IMR-90 (cell line): ENCODE data around the gene BCAS1.

Experiments used
- BHLHE40 ChIP-seq: fragments of 150-350 bp; IDR thresholded peaks from 2 replicates; pipeline ENCODE4 v1.6.1; 2016; ENCODE audit warnings: mild to moderate bottlenecking, low read depth, low read length
- CEBPB ChIP-seq: IDR thresholded peaks from 2 replicates; pipeline ENCODE4 v1.6.1; 2012; ENCODE audit warnings: low read depth, low read length, improper control_type of control experiment
- MAFK ChIP-seq: IDR thresholded peaks from 2 replicates; pipeline ENCODE4 v1.6.1; 2012; ENCODE audit warnings: low read depth, low read length, improper control_type of control experiment
- MAZ ChIP-seq: IDR thresholded peaks from 2 replicates; pipeline ENCODE4 v1.6.1; 2012; ENCODE audit warnings: low read depth, mild to moderate bottlenecking, low read length, improper control_type of control experiment, moderate library complexity, borderline replicate concordance
- NFE2L2 ChIP-seq: fragments of 150-350 bp; IDR thresholded peaks from 2 replicates; pipeline ENCODE4 v1.6.1; 2016; ENCODE audit warnings: low read depth, mild to moderate bottlenecking, low read length
- POLR2A ChIP-seq: IDR thresholded peaks from 2 replicates; pipeline ENCODE4 v1.6.1; 2012; ENCODE audit warnings: mild to moderate bottlenecking, low read depth, low read length
- RAD21 ChIP-seq: IDR thresholded peaks from 2 replicates; pipeline ENCODE4 v1.6.1; 2012; ENCODE audit warnings: low read length, improper control_type of control experiment
- RCOR1 ChIP-seq: IDR thresholded peaks from 2 replicates; pipeline ENCODE4 v1.6.1; 2012; ENCODE audit warnings: mild to moderate bottlenecking, low read length, improper control_type of control experiment; ENCODE audit not compliant: insufficient replicate concordance
- RFX5 ChIP-seq: IDR thresholded peaks from 2 replicates; pipeline ENCODE4 v1.8.0; 2012; ENCODE audit warnings: low read depth, mild to moderate bottlenecking, low read length, moderate library complexity
- TF ChIP-seq, protein P1 (sequence below): conservative IDR thresholded peaks from 2 replicates; pipeline ENCODE4 v1.5.1; 2012; ENCODE audit warnings: mild to moderate bottlenecking, low read depth, low read length, improper control_type of control experiment
- TF ChIP-seq, protein P2 (sequence below): fragments of 150-350 bp; IDR thresholded peaks from 2 replicates; pipeline ENCODE4 v1.6.1; 2017; ENCODE audit warnings: mild to moderate bottlenecking, antibody characterized with exemption, low read length, low read depth
- TF ChIP-seq, protein P3 (sequence below): fragments of 150-350 bp; IDR thresholded peaks from 2 replicates; pipeline ENCODE4 v1.6.1; 2016; ENCODE audit warnings: low read depth, mild to moderate bottlenecking, low read length, moderate library complexity, borderline replicate concordance

DNA sequence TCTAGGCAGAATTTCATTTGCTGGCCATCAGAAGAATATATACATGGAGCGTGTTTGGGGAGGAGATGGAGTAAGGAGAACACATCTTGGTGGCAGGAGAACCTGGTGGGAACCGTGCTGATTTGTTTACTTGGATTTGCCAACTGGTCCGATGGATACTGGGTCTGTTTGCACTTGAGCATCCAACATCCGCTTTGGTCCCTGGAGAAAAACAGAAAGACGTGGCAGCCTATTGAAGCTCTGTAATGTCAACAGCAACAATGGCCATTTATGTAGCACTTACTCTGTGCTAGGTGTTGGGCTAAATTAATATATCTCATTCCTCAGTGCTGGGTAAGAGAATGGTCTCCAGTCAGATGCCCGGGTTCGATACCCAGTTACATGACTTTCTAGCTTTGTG is 125.6 kb downstream of the BCAS1 start:
- TF ChIP-seq, protein P1, sequence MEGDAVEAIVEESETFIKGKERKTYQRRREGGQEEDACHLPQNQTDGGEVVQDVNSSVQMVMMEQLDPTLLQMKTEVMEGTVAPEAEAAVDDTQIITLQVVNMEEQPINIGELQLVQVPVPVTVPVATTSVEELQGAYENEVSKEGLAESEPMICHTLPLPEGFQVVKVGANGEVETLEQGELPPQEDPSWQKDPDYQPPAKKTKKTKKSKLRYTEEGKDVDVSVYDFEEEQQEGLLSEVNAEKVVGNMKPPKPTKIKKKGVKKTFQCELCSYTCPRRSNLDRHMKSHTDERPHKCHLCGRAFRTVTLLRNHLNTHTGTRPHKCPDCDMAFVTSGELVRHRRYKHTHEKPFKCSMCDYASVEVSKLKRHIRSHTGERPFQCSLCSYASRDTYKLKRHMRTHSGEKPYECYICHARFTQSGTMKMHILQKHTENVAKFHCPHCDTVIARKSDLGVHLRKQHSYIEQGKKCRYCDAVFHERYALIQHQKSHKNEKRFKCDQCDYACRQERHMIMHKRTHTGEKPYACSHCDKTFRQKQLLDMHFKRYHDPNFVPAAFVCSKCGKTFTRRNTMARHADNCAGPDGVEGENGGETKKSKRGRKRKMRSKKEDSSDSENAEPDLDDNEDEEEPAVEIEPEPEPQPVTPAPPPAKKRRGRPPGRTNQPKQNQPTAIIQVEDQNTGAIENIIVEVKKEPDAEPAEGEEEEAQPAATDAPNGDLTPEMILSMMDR, result no peak
- TF ChIP-seq POLR2A (no peak), NFE2L2 (no peak), CEBPB (no peak), RAD21 (no peak), MAFK (no peak), MAZ (no peak), RCOR1 (no peak), RFX5 (no peak), BHLHE40 (no peak)
- TF ChIP-seq, protein P2, sequence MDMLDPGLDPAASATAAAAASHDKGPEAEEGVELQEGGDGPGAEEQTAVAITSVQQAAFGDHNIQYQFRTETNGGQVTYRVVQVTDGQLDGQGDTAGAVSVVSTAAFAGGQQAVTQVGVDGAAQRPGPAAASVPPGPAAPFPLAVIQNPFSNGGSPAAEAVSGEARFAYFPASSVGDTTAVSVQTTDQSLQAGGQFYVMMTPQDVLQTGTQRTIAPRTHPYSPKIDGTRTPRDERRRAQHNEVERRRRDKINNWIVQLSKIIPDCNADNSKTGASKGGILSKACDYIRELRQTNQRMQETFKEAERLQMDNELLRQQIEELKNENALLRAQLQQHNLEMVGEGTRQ, result no peak
- TF ChIP-seq, protein P3, sequence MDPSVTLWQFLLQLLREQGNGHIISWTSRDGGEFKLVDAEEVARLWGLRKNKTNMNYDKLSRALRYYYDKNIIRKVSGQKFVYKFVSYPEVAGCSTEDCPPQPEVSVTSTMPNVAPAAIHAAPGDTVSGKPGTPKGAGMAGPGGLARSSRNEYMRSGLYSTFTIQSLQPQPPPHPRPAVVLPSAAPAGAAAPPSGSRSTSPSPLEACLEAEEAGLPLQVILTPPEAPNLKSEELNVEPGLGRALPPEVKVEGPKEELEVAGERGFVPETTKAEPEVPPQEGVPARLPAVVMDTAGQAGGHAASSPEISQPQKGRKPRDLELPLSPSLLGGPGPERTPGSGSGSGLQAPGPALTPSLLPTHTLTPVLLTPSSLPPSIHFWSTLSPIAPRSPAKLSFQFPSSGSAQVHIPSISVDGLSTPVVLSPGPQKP, result no peak
